Measurements from ENCODE around the gene RFLNA.

RFLNA gene

GRCh38 chr12:124347335-124347734, 52.4 kb downstream of the RFLNA start:
- TF ChIP-seq TAF1 (IDR thresholded peaks at IDR 0.05; ENCODE audit: borderline replicate concordance, insufficient read depth, low read length) (no peak), SIN3A (IDR thresholded peaks at IDR 0.05; ENCODE audit: borderline replicate concordance, insufficient read depth, low read length) (no peak), POLR2AphosphoS5 (IDR thresholded peaks at IDR 0.05; ENCODE audit: low read depth, low read length) (no peak), FOXP2 (optimal IDR thresholded peaks at IDR 0.05; ENCODE audit: borderline replicate concordance, extremely low read depth, extremely low read length, insufficient read depth) (no peak), REST (IDR thresholded peaks at IDR 0.05; ENCODE audit: insufficient read depth in 1 of 2, low read depth in 2 of 2, low read length in 2 of 2) (no peak)

GRCh38 chr12:124347805-124348658, 53.1 kb downstream of the RFLNA start:
- TF ChIP-seq POLR2AphosphoS5 (IDR thresholded peaks at IDR 0.05; ENCODE audit: low read depth, low read length) (no peak), FOXP2 (optimal IDR thresholded peaks at IDR 0.05; ENCODE audit: borderline replicate concordance, extremely low read depth, extremely low read length, insufficient read depth) (no peak), REST (IDR thresholded peaks at IDR 0.05; ENCODE audit: insufficient read depth in 1 of 2, low read depth in 2 of 2, low read length in 2 of 2) (no peak), SIN3A (IDR thresholded peaks at IDR 0.05; ENCODE audit: borderline replicate concordance, insufficient read depth, low read length) (no peak)

- TF ChIP-seq SIN3A (IDR thresholded peaks at IDR 0.05; ENCODE audit: borderline replicate concordance, insufficient read depth, low read length) (no peak), FOXP2 (optimal IDR thresholded peaks at IDR 0.05; ENCODE audit: borderline replicate concordance, extremely low read depth, extremely low read length, insufficient read depth) (no peak), TAF1 (IDR thresholded peaks at IDR 0.05; ENCODE audit: borderline replicate concordance, insufficient read depth, low read length) (no peak), REST (IDR thresholded peaks at IDR 0.05; ENCODE audit: insufficient read depth in 1 of 2, low read depth in 2 of 2, low read length in 2 of 2) (no peak), POLR2AphosphoS5 (IDR thresholded peaks at IDR 0.05; ENCODE audit: low read depth, low read length) (no peak)
Observed at GRCh38 chr12:124348659-124349380, 53.9 kb downstream of the RFLNA start.

- TF ChIP-seq SIN3A (IDR thresholded peaks at IDR 0.05; ENCODE audit: borderline replicate concordance, insufficient read depth, low read length) (no peak), REST (IDR thresholded peaks at IDR 0.05; ENCODE audit: insufficient read depth in 1 of 2, low read depth in 2 of 2, low read length in 2 of 2) (no peak), TAF1 (IDR thresholded peaks at IDR 0.05; ENCODE audit: borderline replicate concordance, insufficient read depth, low read length) (no peak), POLR2AphosphoS5 (IDR thresholded peaks at IDR 0.05; ENCODE audit: low read depth, low read length) (no peak), FOXP2 (optimal IDR thresholded peaks at IDR 0.05; ENCODE audit: borderline replicate concordance, extremely low read depth, extremely low read length, insufficient read depth) (no peak)
Observed at GRCh38 chr12:124350491-124350890, 55.6 kb downstream of the RFLNA start.

All from PFSK-1 (cell line).